Measurements from ENCODE around the gene ACSS3. TPM values are rescaled to one million over a fixed set of nuclear protein-coding genes. Genes with fewer than 3 reads are reported as not detected.

ACSS3 gene
- total RNA-seq, 1 experiment from 2014 or later: 19.3 TPM

GRCh38 chr12:81229759-81230158 is 151.9 kb downstream of the ACSS3 start:
- Mint-ChIP-seq H3K4me3 (no peak overlapping the region), H3K4me1 (peaks cover 12 to 14% of the 10 kb centered on the region in 2 experiments), H3K36me3 (ENCODE audit: insufficient read depth in 1 of 3, low read depth in 3 of 3) (no peaks in the 10 kb centered on the region), H3K27ac (peak overlapping the region in 2 of 3 experiments; percentile 38 to 78; a peak in 3 of 7 replicates), H3K27me3 (ENCODE audit: low read depth) (no peaks in the 10 kb centered on the region), H3K9me3 (no peaks in the 10 kb centered on the region)
- H3K79me1 ChIP-seq (ENCODE audit: insufficient read depth, low read depth, low read length, poor library complexity, severe bottlenecking): no peaks in the 10 kb centered on the region
- peaks cover 2% of the 10 kb centered on the region; the same call in 1 of the 2 replicates for H3K4me1 ChIP-seq (ENCODE audit: insufficient read depth, low read length)
- H3K23ac ChIP-seq (ENCODE audit: insufficient read length, low read depth, low read length): no peak overlapping the region
- H3K4ac ChIP-seq (ENCODE audit: low read depth, low read length): no peak overlapping the region
- H3K27me3 ChIP-seq (ENCODE audit: insufficient read depth, low read length): no peaks in the 10 kb centered on the region
- H3K9me3 ChIP-seq (ENCODE audit: control insufficient read depth, low read depth, low read length): no peaks in the 10 kb centered on the region
- TF ChIP-seq CTCF (conservative IDR thresholded peaks at IDR 0.05): no peak
- DNase-seq: no peak
- no peak overlapping the region for H2BK12ac ChIP-seq (ENCODE audit: insufficient read length, low read depth, low read length)
- no peak overlapping the region for H3K27ac ChIP-seq (ENCODE audit: insufficient read length, low read depth, low read length)
- no peaks in the 10 kb centered on the region for H3K79me2 ChIP-seq (ENCODE audit: insufficient read depth, low read length)
- no peaks in the 10 kb centered on the region for H3K23me2 ChIP-seq (ENCODE audit: insufficient read length, low read depth, low read length, poor library complexity, severe bottlenecking)
- no peak overlapping the region for H2BK20ac ChIP-seq (ENCODE audit: low read depth, low read length, poor library complexity, severe bottlenecking)
- no peak overlapping the region for H3T11ph ChIP-seq (ENCODE audit: low read length)
- H3K18ac ChIP-seq (ENCODE audit: insufficient read length, low read depth, low read length): no peak overlapping the region
- H3K9ac ChIP-seq (ENCODE audit: extremely low read depth, insufficient read length, low read length): no peak overlapping the region
- WGBS (ENCODE audit: extremely low coverage, insufficient read length, low lambda C conversion rate): no CpG with 5 or more reads among the region's 5 CpGs
- H2AFZ ChIP-seq (ENCODE audit: low read length): no peak overlapping the region
- no peak overlapping the region for H4K5ac ChIP-seq (ENCODE audit: insufficient read length, low read depth, low read length)
- no peak overlapping the region for H3K14ac ChIP-seq (ENCODE audit: insufficient read depth, low read length)
- H3K4me2 ChIP-seq (ENCODE audit: insufficient read depth, insufficient read length, low read length): no peak overlapping the region
- no peak overlapping the region for H2BK5ac ChIP-seq (ENCODE audit: insufficient read length, low read length)
- no peak overlapping the region for H2BK120ac ChIP-seq (ENCODE audit: low read depth, low read length, poor library complexity, severe bottlenecking)
- H4K8ac ChIP-seq (replicated peaks; ENCODE audit: insufficient read length, low read depth, low read length): no peak overlapping the region
- H2AK5ac ChIP-seq (ENCODE audit: insufficient read length, low read length): no peak overlapping the region
- no peaks in the 10 kb centered on the region for H4K20me1 ChIP-seq (ENCODE audit: control insufficient read depth, insufficient read depth, insufficient read length)
- no peak overlapping the region for H4K91ac ChIP-seq (ENCODE audit: insufficient read length, low read depth, low read length)
- H2BK15ac ChIP-seq (ENCODE audit: low read depth, low read length): no peak overlapping the region
- H3K56ac ChIP-seq (ENCODE audit: insufficient read length, low read depth, low read length): no peak overlapping the region

All from H9 (cell line).